HTERT RPE-1 (cell line): ENCODE measurements around the gene TMEM87A.
"Not testable (repeated sequence)": the region's sequence is repeated elsewhere in the genome, so short reads cannot be mapped to it uniquely, and the experiment has no call there.

ENCODE experiments used
- in situ Hi-C: fragments of 300-500 bp; cut with MboI; formaldehyde crosslinking; loops from 4 replicates; pipeline ENCODE4 v1.14.3; 2020; ENCODE audit warnings: low sequenced_read_pairs

Gene TMEM87A

DNA sequence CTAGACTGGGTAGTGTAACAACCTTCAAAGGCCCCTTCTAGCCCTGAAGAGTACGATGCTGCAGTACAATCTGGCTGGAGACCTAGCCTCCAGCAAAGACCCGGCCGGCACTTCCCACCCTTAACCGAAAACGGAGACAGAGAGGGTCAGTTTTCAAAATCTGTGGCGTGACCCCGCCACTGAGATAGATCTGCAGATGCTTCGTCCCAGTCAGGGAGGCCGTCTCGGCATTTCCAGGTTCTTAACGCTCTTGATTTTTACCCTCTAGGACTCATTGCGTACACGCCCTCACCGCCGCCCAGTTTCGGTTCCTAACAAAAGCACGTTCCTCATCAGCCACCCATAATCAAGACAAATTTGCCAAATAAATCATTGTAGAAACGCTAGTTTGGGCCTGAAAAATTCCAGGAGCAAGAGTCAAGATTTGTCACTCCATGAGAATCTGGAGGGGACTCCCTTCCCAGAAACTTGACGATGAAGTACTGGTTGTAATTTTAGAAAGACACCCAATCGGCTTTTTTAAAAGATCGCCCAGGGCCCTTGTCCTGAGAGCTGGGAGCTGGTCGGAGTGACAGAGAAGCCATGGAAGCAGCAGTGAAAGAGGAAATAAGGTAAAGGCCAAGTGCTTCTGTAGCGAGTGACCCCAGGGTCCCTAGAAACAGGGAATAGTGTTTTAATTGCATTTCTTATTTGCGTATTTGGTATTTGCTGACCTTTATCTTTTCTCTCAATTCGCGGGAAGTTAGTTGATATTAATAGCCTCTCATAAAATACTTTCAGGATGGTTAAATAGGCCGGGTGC lies 868 bp upstream of the TMEM87A start:
- in situ Hi-C loops = no loop called here

- in situ Hi-C loops = no loop called here
These were observed 2.2 kb downstream of the TMEM87A start for GRCh38 chr15:42270996-42271395.

- in situ Hi-C loops = no loop called here
These were observed 2.7 kb downstream of the TMEM87A start for GRCh38 chr15:42270551-42270950.

GRCh38 chr15:42267286-42267685 lies 5.9 kb downstream of the TMEM87A start:
- in situ Hi-C loops = no loop called here

- in situ Hi-C loops = no loop called here
These were observed 8.4 kb downstream of the TMEM87A start for GRCh38 chr15:42264795-42265194.

- in situ Hi-C loops = no loop called here
These were observed 19.9 kb downstream of the TMEM87A start for GRCh38 chr15:42253300-42253699.

DNA sequence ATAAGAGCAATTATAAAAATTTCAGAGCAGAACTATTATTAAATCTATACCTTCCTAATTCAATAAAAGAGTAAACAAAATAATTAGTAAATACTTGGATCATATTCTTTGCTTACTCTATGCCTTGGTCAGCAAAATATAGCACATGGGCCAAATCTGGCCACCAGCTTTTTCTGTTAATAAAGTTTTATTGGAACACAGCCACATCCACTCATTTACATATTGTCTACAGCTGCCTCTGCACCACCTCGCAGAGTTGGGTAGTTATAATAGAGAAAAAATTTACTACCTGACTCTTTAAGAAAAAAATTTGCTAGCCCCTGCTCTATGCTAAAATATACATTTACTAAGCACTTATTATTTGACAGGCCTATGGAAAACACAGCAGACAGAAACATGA lies 32.4 kb downstream of the TMEM87A start:
- in situ Hi-C loops = no loop called here

DNA sequence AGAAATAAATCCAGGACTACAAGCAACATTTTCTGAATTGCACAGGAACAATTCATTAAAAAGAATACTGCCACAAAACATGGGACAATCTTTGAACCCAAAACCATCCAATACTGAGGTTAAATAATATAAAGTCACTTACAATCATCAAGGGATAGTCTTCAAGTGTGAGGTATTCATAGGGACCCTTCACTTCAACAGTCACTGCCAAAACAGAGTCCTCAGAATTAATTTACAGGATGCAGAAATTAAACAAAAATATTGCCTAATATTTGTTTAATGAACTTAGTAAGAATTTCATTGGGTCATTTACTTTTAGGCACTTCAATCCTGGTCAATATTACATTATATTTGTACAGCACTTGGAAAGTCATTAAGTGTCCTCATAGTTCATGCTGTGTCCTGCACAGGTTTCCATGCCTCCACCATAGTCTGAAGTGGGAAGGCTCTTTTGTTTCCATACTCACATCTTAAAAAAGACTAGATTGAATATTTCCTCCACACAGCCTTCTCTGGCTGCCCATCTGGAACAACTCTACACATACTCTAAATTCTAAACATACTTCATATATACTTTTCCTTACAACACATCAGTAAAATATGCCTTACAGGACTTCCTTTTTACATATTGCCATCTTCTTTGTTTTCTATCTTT lies 33.6 kb downstream of the TMEM87A start:
- in situ Hi-C loops = no loop called here

GRCh38 chr15:42233107-42233506 lies 40.1 kb downstream of the TMEM87A start:
- in situ Hi-C loops = no loop called here

GRCh38 chr15:42232606-42233005 lies 40.6 kb downstream of the TMEM87A start:
- in situ Hi-C loops = no loop called here

GRCh38 chr15:42231088-42231487 lies 42.1 kb downstream of the TMEM87A start:
- in situ Hi-C loops = no loop called here

DNA sequence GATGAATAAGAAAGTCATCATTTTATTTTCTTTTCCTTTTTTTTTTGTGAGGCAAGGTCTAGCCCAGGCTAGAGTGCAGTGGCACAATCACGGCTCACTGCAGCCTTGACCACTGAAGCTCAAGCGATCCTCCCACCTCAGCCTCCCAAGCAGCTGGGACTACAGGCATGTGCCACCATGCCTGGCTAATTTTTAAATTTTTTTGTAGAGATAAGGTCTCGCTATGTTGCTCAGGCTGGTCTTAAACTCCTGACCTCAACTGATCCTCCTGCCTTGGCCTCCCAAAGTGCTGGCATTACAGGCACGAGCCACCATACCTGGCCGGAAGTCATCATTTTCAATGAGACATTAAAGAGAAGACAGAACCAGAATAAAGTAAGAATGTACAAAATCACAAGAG lies 44.3 kb downstream of the TMEM87A start:
- in situ Hi-C loops = not testable (repeated sequence)

- in situ Hi-C loops = no loop called here
These were observed 45.2 kb downstream of the TMEM87A start for GRCh38 chr15:42228036-42228435.

DNA sequence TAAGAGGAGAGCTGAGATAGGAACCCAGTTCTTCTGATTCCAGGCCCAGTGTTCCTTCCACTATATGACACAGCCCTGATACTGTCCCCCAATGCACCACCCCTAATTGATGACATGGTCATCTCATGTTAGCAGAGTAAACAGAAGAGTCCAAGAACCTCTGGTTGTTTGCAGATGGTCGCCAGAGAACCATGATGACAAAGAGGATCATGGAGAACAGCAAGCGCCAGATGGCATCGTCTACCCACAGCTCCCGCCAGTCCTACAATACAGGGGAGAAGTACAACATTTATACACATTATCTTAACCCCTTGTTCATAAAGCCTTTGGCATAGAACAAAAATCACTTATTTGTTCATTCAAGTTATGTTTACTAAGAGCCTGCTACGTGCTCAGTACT lies 46.6 kb downstream of the TMEM87A start:
- in situ Hi-C loops = no loop called here

GRCh38 chr15:42220216-42220615 lies 53.0 kb downstream of the TMEM87A start:
- in situ Hi-C loops = no loop called here

DNA sequence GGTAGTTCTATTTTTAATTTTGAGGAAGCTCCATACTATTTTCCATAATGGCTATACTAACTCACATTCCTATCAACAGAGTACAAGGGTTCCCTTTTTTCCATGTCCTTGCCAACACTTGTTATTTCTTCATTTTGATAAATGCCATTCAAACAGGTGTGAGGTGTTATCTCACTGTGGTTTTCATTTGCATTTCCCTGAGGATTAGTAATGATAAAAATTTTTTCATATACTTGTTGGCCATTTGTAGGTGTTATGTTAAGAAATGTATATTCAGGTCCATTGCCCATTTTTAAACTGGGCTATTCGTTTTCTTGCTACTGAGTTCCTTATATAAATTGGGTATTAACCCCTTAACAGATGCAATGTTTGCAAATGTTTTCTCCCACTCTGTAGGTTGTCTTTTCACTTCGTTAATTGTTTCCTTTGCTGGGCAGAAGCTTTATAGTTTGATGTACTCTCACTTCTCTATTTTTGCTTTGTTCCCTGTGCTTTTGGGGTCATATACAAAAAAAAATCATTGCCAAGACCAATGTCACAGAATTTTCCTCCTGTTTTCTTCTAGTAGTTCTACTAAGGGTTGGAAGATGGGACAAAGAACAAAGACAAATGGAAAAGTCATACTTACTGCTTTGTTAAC lies 54.2 kb downstream of the TMEM87A start:
- in situ Hi-C loops = no loop called here

GRCh38 chr15:42217568-42217967 lies 55.7 kb downstream of the TMEM87A start:
- in situ Hi-C loops = no loop called here

- in situ Hi-C loops = no loop called here
These were observed 57.1 kb downstream of the TMEM87A start for GRCh38 chr15:42215913-42216829.

- in situ Hi-C loops = no loop called here
These were observed 58.6 kb downstream of the TMEM87A start for GRCh38 chr15:42214600-42214999.

- in situ Hi-C loops = no loop called here
These were observed 59.7 kb downstream of the TMEM87A start for GRCh38 chr15:42213511-42213910.

- in situ Hi-C loops = no loop called here
These were observed 62.5 kb downstream of the TMEM87A start for GRCh38 chr15:42210696-42211095.
